GM12873 (cell line): ENCODE measurements around the gene SOCS4.

Experiments used
- CTCF ChIP-seq: IDR thresholded peaks from 2 replicates; pipeline ENCODE4 v1.5.1; 2012; ENCODE audit warnings: low read depth, mild to moderate bottlenecking, moderate library complexity, low read length, control low read depth; ENCODE audit not compliant: insufficient read depth; ENCODE audit errors: missing control alignments

SOCS4 gene

GRCh38 chr14:55070981-55071411 lies 44.0 kb downstream of the SOCS4 start:
- TF ChIP-seq CTCF = no peak

GRCh38 chr14:55071870-55072640 lies 45.0 kb downstream of the SOCS4 start:
- no peak for TF ChIP-seq CTCF

- no peak for TF ChIP-seq CTCF
Observed at GRCh38 chr14:55073856-55074255, 46.8 kb downstream of the SOCS4 start.

- no peak for TF ChIP-seq CTCF
Observed at GRCh38 chr14:55074662-55075061, 47.6 kb downstream of the SOCS4 start.

- no peak for TF ChIP-seq CTCF
Observed at GRCh38 chr14:55075628-55076175, 48.7 kb downstream of the SOCS4 start.

GRCh38 chr14:55077170-55078151 lies 50.4 kb downstream of the SOCS4 start:
- no peak for TF ChIP-seq CTCF
